KOPT-K1 (cell line): ENCODE measurements around the gene MOGAT3.

Source experiments
- H3K27ac ChIP-seq: fragments of 200-600 bp; sonication (generic); 2 replicates; pipeline ENCODE4 v1.5.1; 2016; ENCODE audit warnings: antibody characterized with exemption, mild to moderate bottlenecking, low read depth, low read length; ENCODE audit not compliant: poor library complexity, severe bottlenecking
- H3K36me3 ChIP-seq: fragments of 200-600 bp; sonication (generic); 2 replicates; pipeline ENCODE4 v1.5.1; 2017; ENCODE audit warnings: antibody characterized with exemption, mild to moderate bottlenecking, low read length, moderate library complexity; ENCODE audit not compliant: insufficient read depth
- H3K9me3 ChIP-seq: fragments of 200-600 bp; sonication (generic); 2 replicates; pipeline ENCODE4 v1.5.1; 2017; ENCODE audit warnings: antibody characterized with exemption, low read length, mild to moderate bottlenecking; ENCODE audit not compliant: insufficient read depth, poor library complexity, severe bottlenecking

MOGAT3 gene

GRCh38 chr7:101165075-101165957 is 35.5 kb downstream of the MOGAT3 start, which contains the start of gene VGF:
Gene VGF (minus strand): TSS chr7:101165569. CDS start chr7:101164843, 726 bp downstream.
- H3K27ac ChIP-seq, result no peak within 1 kb of the TSS
- H3K36me3 ChIP-seq, result no peaks in the 10 kb centered on the region
- H3K9me3 ChIP-seq, result no peaks in the 10 kb centered on the region

DNA sequence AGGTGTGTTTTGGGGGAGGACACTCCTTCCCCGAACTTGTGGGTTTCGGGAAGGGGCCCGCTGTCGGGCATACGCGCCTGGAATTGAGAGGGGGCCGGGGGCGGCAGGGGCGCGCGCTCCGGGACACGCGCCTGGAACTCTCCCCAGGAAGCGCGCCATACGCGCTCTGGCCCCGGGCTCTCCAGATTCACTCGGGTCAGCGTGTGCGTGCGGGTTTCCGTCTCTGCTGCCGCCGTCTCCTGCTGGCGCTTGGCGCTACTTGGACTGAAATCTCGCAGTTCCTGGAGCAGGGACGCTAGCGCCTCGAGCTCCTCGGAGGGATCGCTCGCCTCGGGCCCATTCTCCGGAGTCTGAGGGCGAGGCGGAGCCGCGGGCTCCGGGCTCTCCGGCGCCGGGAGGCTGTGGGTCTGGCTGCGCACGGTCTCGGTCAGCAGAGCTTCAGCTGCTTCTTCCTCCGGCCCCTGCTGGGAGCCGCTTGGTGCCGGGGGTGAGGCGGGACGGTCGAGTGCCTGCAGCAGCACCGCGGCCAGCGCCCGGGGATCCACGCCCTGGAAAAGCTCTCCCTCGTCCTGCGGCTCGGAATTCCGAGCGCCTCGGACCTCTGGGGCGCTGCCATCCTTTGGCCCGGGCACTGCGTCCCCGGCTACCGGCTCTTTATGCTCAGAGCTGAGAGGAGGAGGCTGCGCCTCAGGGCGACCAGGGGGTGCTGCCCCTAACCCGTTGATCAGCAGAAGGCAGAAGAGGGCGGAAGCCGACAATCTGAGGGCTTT is 36.6 kb downstream of the MOGAT3 start:
- H3K9me3 ChIP-seq, result no peaks in the 10 kb centered on the region
- no peak overlapping the region for H3K27ac ChIP-seq
- no peaks in the 10 kb centered on the region for H3K36me3 ChIP-seq

DNA sequence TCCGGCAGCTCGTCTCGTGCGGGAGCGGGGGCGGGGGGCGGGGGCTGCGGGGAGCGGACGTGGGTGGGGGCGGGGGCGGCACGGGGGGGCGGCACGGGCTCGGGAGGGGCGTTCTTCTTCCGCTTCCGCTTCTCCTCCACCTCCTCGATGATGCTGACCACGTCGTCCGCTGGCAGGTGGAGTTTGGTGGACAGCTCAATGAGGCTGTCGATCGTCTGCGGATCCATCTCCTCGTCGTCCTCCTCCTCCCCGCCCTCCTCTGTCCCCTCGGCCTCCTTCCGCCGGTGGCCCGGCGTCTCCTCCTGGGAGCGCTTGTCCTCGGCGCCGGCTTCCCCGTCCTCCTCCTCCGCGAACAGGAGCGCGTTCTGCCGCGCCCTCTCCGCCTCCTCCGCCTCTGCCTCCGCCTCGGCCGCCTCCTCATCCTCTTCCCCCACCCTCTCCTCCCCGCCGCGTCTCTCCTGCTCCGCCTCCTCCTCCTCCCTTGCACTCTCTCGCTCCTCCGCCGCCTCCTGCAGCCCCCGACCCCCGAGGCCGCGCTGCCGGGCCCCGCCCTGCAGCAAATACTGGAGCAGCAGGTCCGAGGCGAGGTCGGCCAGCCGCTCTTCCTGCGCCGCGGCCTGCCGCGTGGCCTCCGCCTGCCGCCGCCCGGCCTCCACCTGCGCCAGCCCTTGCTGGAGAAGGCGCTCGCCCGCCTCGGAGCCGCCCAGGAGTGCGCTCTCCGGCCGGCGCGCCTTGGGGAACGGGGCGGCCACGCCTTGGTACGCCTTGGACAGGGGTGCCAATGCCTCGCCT is 37.4 kb downstream of the MOGAT3 start:
- Histone ChIP-seq H3K36me3 (no peaks in the 10 kb centered on the region), H3K27ac (no peak overlapping the region), H3K9me3 (no peaks in the 10 kb centered on the region)

DNA sequence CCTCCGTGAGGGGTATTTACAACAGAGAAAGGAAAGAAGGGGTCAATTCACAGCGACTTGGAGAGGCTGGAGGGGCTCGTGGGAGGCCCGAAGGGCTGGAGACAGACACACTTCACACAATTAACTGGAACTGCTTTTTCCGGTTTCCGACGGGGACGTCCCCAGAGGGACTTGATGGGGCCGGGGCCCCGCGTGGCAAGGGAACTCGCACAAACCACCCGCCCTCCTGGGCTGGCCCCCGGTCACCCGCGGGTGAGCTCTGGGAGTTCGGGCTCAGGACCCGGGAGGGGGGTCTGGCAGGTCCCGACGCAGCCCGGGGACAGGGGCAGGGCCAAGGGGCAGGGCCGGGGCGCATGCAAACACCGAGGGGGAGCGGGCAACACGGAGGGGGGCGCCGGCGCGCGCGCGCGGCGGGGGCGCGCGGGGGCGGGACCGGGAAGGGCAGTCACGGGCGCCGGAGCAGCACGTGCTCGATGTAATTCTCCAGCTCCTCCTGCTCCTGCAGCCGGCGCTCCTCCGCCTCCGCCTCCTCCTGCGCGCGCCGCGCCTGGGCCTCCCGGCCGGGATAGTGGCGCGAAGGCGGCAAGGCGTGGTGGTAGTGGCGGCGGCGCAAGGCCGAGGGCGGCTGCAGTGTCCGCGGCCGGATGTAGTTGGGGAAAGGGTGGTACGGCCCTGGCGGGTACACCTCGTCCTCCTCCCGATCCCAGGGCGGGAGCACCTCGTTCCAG is 38.1 kb downstream of the MOGAT3 start:
- Histone ChIP-seq H3K36me3 (no peaks in the 10 kb centered on the region), H3K9me3 (no peaks in the 10 kb centered on the region), H3K27ac (no peak overlapping the region)

DNA sequence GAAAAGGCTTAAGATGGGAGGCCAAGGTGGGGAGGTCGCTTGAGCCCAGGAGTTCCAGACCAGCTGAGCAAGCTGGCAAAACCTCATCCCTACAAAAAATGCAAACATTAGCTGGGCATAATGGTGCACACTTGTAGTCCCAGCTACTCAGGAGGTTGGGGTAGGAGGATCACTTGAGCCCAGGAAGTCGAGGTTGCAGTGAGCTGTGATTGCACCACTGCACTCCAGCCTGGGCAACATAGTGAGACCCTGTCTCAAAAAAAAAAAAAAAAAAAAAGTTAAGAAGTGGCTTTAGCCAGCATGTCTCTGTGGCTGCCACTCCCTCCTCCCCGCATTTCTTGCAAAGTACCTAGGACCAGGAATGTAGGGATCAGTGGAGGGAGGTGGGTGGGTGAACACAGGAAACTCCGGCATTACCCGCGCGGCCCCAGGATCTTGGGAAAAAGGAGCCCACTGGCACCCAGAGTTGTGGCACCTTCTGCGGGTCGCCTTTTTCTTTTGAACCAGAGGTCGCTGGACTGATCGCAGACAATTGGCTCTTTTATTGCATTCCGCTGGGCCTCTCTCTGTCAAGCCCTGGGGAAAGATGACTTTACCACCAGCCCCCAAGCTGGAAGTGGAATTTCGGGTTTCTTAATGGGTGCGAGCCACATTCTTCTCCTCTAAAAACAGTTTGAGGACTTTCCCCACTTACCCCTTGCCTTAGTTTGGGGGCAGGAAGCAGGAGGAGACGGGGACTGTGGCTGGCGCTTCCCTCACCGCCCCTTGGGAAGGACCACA is 39.0 kb downstream of the MOGAT3 start:
- Histone ChIP-seq H3K27ac (no peak overlapping the region), H3K9me3 (no peaks in the 10 kb centered on the region), H3K36me3 (no peaks in the 10 kb centered on the region)

DNA sequence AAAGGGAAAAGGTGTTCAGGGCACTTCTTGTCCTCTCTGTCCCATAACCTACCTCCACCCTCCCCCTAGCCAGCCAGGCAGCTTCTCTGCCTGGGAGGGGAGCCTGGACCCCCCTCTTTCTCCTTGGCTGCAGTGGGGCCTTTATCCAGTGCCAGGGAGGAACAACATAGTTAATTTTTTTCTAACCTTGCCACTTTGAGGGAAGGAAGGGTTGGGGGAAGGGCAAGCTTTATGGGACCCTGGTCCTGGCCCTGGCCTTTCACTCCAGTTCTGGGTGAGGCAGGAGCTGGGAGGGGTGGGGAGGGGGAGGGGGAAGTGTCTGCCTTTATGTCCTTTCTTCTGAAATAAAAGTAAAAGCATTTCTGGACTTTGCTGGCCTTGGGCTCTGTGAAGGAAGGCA is 39.9 kb downstream of the MOGAT3 start:
- Histone ChIP-seq H3K27ac (no peak overlapping the region), H3K36me3 (no peaks in the 10 kb centered on the region), H3K9me3 (no peaks in the 10 kb centered on the region)

GRCh38 chr7:101159696-101160674 is 40.9 kb downstream of the MOGAT3 start:
- H3K9me3 ChIP-seq, result no peaks in the 10 kb centered on the region
- H3K36me3 ChIP-seq, result no peaks in the 10 kb centered on the region
- H3K27ac ChIP-seq, result no peak overlapping the region

- Histone ChIP-seq H3K9me3 (no peaks in the 10 kb centered on the region), H3K27ac (no peak overlapping the region), H3K36me3 (no peaks in the 10 kb centered on the region)
These were observed 43.8 kb downstream of the MOGAT3 start for GRCh38 chr7:101156866-101157589.

DNA sequence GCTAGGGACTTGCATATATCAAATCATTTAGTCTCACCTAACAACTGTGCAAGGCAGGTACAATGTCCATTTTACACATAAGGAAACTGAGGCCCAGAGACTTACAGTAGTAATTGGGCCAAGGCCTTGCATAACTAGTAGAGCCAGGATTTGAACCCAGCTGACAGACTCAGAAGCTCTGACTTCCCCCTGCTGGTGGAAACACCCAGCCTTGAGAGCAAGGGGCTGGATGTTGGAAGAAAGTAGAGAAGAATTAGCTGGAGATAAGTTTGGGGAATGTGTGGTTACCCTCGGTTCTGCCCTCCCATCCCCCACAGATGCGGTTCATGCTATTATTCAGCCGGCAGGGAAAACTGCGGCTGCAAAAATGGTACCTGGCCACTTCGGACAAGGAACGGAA is 44.6 kb downstream of the MOGAT3 start:
- H3K36me3 ChIP-seq, result no peaks in the 10 kb centered on the region
- H3K9me3 ChIP-seq, result no peaks in the 10 kb centered on the region
- no peak overlapping the region for H3K27ac ChIP-seq

DNA sequence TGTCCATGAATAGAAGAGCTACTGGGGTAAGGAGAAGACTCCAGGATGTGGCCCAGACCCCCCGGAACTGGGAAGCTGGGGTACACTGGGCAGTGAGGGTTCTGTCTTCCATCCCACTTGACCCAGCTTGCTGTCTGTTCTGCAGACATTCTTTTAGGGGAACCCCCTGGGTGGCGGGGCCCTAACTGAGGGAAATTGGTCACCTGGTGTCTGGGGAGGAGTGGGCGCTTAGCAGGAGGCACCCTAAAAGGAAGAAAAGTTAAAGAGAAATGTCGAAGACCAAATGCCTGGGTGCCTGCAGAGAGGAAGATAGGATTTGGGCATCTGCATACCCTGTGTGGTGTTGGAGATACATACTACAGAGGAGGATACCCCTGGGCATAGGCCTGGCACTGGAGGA is 45.5 kb downstream of the MOGAT3 start:
- Histone ChIP-seq H3K9me3 (no peaks in the 10 kb centered on the region), H3K27ac (peak overlapping the region; percentile 57), H3K36me3 (no peaks in the 10 kb centered on the region)

DNA sequence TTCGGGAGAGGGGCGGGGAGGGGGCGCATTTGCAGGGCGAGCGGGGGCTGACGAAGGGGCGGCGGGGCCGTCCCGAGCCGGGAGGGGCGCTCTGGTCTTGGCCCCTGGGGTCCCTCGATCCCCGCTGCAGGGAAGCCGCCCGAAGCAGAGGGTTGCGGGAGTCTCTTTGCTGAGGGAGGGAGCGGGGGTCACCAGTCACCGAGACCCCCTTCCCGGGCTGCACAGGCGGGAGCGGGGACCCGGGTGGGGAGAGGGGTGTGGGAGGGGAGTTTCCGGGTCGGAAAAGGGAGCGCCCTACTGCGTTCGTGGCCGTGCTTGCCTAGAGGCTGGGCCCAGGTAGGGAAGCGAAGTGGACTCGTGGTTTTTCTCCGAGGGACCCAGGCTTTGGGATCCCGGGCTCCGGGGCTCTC is 46.1 kb downstream of the MOGAT3 start:
- Histone ChIP-seq H3K36me3 (no peaks in the 10 kb centered on the region), H3K9me3 (no peaks in the 10 kb centered on the region), H3K27ac (peak overlapping the region; percentile 57)

- H3K36me3 ChIP-seq, result no peaks in the 10 kb centered on the region
- H3K27ac ChIP-seq, result peak within 1 kb of the TSS; percentile 57
- H3K9me3 ChIP-seq, result no peaks in the 10 kb centered on the region
These were observed 46.7 kb downstream of the MOGAT3 start, which contains the start of gene AP1S1 for GRCh38 chr7:101153969-101154692. Gene AP1S1 (plus strand): TSS chr7:101154476. CDS start chr7:101154515, 39 bp downstream.
